Coronary artery (tissue), 2 donors: Measurements from ENCODE around the gene RTP1.

Source experiments
- DNase-seq: peaks from one replicate; pipeline ENCODE4 v3.0.0-alpha.2; 2017; ENCODE audit warnings: low spot score
- H3K27ac ChIP-seq, 2 donors: fragments of 200-600 bp; sonication (generic); one replicate each; pipeline ENCODE4 v1.5.1; 2016 to 2019
- H3K4me3 ChIP-seq: fragments of 200-600 bp; sonication (generic); 2 replicates; pipeline ENCODE4 v1.5.1; 2016; ENCODE audit warnings: mild to moderate bottlenecking, moderate library complexity
- TF ChIP-seq, protein P1 (sequence below): fragments of 200-600 bp; sonication (generic); IDR thresholded peaks from one replicate; pipeline ENCODE4 v1.5.1; 2019; ENCODE audit warnings: antibody characterized with exemption

The RTP1 gene

DNA sequence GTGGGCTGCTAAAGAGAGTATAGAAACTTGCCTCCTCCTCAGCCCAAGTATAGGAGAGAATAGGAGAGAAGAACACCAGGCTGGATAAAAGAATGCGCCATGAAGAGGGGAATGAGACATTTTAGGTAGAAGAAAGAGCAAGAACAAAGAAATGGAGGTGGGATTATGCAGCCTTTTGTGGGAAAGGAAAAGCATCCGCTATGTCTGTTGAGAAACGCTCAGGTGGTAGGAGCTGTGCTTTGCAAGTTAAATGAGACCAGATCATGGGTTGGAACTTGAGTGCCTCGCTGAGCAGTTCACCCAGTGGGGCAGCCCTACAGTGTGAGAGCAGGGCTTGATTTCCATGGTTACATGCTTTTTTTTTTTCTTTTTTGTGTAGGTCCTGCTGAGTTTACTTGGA lies 11.5 kb upstream of the RTP1 start:
- peak overlapping the region; percentile 81 to 90 for H3K27ac ChIP-seq

DNA sequence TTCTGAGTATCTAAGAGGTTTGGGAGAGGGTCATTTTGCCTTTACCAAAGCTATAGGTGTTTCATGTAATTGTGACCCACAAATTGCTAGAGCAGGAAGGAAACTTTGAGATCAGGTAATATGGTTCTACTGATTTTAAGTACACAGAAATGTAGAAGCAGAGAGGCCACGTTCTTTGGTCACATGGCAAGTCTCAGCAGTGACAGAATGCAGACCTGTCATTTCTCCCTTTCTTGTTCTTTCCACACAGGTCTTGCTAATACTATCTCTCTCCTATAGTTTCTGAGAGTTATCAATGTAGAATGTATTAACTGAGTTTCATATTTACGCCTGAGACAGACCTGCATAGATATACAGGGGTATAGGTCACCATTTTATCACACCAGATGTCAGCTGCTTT lies 10.9 kb upstream of the RTP1 start:
- Histone ChIP-seq H3K27ac (peak overlapping the region; percentile 81 to 90), H3K4me3 (no peak overlapping the region)
- DNase-seq: no peak
- TF ChIP-seq, protein P1, sequence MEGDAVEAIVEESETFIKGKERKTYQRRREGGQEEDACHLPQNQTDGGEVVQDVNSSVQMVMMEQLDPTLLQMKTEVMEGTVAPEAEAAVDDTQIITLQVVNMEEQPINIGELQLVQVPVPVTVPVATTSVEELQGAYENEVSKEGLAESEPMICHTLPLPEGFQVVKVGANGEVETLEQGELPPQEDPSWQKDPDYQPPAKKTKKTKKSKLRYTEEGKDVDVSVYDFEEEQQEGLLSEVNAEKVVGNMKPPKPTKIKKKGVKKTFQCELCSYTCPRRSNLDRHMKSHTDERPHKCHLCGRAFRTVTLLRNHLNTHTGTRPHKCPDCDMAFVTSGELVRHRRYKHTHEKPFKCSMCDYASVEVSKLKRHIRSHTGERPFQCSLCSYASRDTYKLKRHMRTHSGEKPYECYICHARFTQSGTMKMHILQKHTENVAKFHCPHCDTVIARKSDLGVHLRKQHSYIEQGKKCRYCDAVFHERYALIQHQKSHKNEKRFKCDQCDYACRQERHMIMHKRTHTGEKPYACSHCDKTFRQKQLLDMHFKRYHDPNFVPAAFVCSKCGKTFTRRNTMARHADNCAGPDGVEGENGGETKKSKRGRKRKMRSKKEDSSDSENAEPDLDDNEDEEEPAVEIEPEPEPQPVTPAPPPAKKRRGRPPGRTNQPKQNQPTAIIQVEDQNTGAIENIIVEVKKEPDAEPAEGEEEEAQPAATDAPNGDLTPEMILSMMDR: no peak

More for the DNA sequence above, 11.5 kb upstream of the RTP1 start:
- no peak for DNase-seq
- no peak overlapping the region for H3K4me3 ChIP-seq
- TF ChIP-seq, protein P1: no peak

DNA sequence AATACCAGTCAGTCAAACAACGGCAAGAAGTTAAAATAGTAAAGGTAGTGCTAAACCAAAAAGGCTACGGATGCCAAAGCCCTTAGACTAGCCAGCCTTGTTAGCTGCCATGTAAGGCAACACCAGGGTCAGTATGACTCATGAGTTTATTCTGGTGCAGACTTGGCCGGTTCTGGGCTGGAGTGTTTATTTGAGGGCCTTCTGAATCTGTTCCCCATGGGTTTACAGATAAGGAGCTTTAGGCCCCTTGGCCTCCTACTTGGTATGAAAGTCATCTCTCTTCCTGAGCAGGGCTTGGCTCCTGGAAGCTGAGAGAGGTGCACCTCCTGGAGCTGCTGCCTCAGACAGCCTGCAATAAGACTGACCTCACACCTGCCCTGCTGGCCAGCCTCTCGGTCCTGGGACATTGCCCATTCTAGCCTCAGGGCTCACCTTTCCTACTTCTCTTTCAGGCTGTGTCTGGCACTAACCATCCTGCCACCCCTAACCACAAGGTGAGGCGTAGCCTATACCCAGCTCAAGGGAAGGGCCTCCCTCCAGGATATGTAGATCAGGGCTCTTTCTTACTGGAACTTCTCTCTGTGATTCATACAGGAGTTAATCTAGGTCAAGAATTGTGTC lies 10.4 kb upstream of the RTP1 start:
- TF ChIP-seq, protein P1: no peak
- Histone ChIP-seq H3K27ac (peak overlapping the region; percentile 81 to 90), H3K4me3 (no peak overlapping the region)
- peak; percentile 85 for DNase-seq

DNA sequence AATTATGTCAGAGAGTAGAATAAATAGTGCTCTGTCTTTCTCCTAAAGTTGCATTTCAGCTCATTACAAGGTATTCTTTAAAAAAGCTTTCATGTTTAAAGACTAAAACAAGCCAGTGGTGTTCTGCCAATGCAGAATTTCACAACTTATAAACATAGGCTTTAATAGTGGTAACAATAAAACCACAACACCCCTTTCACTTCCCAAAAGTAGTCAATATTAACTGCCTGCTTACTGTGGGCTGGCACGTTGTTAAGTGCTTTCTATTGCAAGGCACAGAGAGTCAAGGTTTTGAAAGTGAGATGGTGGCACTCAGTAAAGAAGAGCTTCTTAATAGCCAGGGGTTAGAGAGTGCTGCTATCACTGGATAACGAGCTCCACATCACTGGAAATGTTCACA lies 8.4 kb upstream of the RTP1 start:
- DNase-seq: no peak
- H3K4me3 ChIP-seq: no peak overlapping the region
- TF ChIP-seq, protein P1: no peak
- peak overlapping the region; percentile 46 to 54 for H3K27ac ChIP-seq

DNA sequence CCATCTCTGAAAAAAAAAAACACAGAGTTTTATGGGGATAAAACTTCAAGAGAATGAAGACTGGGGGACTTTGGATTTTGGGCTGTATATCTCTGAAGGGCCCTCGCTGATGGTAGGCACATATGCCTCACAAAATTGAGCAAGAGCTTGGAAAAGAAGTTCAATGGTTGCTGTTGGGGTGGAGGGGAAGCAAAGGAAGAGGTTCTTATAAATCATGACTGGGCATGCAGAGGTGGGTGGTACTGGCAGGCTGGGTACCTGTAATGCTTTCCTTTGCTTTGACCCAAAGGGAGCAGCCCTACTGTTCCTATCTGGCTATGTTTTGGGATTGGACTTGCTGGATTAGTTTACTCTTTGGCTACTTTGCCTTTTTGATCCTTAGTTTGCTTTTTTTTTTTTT lies 6.0 kb upstream of the RTP1 start:
- H3K4me3 ChIP-seq: no peak overlapping the region
- no peak for DNase-seq
- TF ChIP-seq, protein P1: no peak
- H3K27ac ChIP-seq: no peak overlapping the region

DNA sequence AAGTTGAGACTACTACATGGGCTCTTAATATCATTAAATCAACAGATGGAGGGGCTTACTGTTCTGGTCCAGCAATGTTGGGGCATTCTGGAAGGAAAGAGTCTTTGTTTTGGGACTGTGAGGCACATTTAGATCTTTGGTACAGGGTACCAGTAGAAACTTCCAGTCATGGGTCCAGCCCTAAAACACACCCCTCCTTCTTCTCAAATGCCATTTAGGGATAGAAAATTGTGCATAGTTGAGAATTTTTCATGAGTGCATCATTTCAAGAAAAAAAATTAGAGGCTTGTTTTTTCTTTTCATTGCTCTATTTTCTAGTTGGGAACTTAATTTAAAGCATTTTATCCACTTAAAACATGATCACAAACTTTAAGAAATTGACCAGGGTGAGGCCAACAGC lies 4.1 kb upstream of the RTP1 start:
- DNase-seq: no peak
- TF ChIP-seq, protein P1: no peak
- no peak overlapping the region for H3K4me3 ChIP-seq
- H3K27ac ChIP-seq: peak overlapping the region; percentile 73 to 83

DNA sequence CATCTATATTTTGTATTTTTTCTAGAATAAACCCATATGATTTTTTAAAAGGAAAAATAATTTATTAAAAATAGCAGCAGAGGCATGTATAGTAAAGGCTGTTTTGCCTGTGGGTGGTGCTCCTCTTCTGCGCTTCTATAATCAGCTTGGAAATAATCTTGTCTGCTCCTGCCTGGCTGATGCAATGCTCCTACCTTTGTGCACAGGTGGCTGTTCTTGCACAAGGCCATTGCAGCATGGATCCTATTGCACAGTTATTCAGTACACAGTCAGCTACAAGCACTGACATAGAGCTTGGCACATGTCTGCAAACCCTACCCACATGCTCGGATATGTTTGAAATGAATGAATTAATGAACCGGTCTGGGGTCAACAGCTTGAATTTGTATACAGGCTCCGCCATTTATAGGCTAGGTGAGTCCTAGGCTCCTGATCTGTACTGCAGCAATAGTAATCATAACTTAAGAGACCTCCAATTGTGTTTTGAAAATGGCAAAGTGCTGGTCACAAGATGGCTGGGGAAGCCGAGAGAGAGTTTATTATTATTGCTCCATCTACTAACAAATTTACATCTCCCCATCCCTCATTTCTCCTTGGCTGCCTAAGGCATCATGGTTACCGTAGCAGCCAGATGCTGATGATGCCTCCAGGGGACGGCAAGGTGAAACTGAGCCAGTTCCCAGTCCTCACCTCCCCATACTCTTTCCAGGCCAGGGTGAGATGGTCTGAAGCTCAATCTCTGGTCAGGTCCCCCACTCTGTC lies 532 bp upstream of the RTP1 start:
- H3K27ac ChIP-seq: no peak overlapping the region
- DNase-seq: no peak
- TF ChIP-seq, protein P1: no peak
- no peak overlapping the region for H3K4me3 ChIP-seq
